Stimulated activated naive CD8-positive, alpha-beta T cell treated with anti-CD3 and anti-CD28 coated beads, Interleukin-15, amount 100 ng/mL, for 72 hours (primary cell): ENCODE results near the gene MAST4.

Experiments
- ATAC-seq: fragments of 150-1000 bp; cut with Tn5 transposase; 2 replicates; pipeline ENCODE4 v1.10.0; 2021; ENCODE audit warnings: mild to moderate bottlenecking, moderate library complexity
- DNase-seq, 2 donors: peaks; one replicate each; pipeline ENCODE4 v3.0.0; 2021 to 2022
- H3K27ac Mint-ChIP-seq, 2 donors: one replicate each; pipeline ENCODE4 v1.8.0; 2022; ENCODE audit warnings: mild to moderate bottlenecking in 2 of 2, mixed read lengths in 2 of 2, moderate library complexity in 2 of 2
- H3K27me3 Mint-ChIP-seq: one replicate; pipeline ENCODE4 v1.8.0; 2022; ENCODE audit warnings: mixed read lengths
- H3K4me1 Mint-ChIP-seq: one replicate; pipeline ENCODE4 v1.8.0; 2022; ENCODE audit warnings: mild to moderate bottlenecking, mixed read lengths
- H3K4me3 Mint-ChIP-seq, 2 donors: one replicate each; pipeline ENCODE4 v1.8.0; 2022; ENCODE audit warnings: mild to moderate bottlenecking in 2 of 2, mixed read lengths in 2 of 2, moderate library complexity in 1 of 2
- H3K9me3 Mint-ChIP-seq, 2 donors: one replicate each; pipeline ENCODE4 v1.8.0; 2022; ENCODE audit warnings: mixed read lengths in 2 of 2

MAST4 gene

DNA sequence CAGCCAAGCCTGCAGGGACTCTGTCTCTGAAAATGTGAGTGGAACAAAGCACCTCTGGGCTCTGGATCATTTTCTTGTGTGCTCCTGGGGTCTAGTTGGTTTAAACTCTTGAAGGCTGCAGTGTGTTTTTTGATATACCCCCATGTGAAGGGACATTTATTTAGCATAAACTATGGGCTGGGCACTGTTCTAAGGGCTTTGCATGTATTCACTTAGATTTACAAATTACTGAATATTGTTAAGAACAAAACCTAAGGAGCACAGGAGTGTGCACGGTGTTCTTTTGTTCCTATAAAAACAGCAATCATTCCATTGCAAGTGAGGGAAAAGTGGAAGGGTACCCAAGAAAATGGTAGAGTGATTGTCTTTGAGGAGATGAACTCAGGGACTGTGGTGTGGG lies 620.4 kb downstream of the MAST4 start:
- peak overlapping the region in 1 of 2 donors; percentile 97 for H3K27ac Mint-ChIP-seq
- no peak for ATAC-seq
- no peaks in the 10 kb centered on the region for H3K27me3 Mint-ChIP-seq
- H3K4me1 Mint-ChIP-seq = peaks cover 60% of the 10 kb centered on the region
- DNase-seq = no peak
- H3K9me3 Mint-ChIP-seq = no peaks in the 10 kb centered on the region
- H3K4me3 Mint-ChIP-seq = peak overlapping the region; percentile 76 to 84
